Vagina (tissue), 2 donors: ENCODE data around the gene GIGYF1.
"Not testable (repeated sequence)": the region's sequence is repeated elsewhere in the genome, so short reads cannot be mapped to it uniquely, and the experiment has no call there.

Experiments used
- CTCF ChIP-seq, 3 experiments: fragments of 450-650 bp in 2 of 3; fragments of 200-600 bp in 1 of 3; sonication (generic) in 1 of 3; IDR thresholded peaks; one replicate each; pipeline ENCODE4 v1.5.1; 2017 to 2019; ENCODE audit warnings: antibody characterized with exemption in 3 of 3, mild to moderate bottlenecking in 2 of 3, moderate library complexity in 2 of 3
- POLR2A ChIP-seq, 2 donors: fragments of 450-650 bp; IDR thresholded peaks; one replicate each; pipeline ENCODE4 v1.6.1; 2017; ENCODE audit warnings: antibody characterized with exemption in 2 of 2, mild to moderate bottlenecking in 2 of 2, moderate library complexity in 2 of 2

GRCh38 chr7:100717073-100717472 is 23.0 kb upstream of the GIGYF1 start:
- TF ChIP-seq CTCF, POLR2A (IDR thresholded peaks at IDR 0.05): not testable (repeated sequence)
